HG03108 (cell line): ENCODE results near the gene BOD1L2.
A peak's percentile ranks its signal among the peaks of the same experiment; 100 is the strongest.

ENCODE experiments used
- ATAC-seq: cut with Tn5 transposase; IDR thresholded peaks from one replicate; pipeline ENCODE4 v1.9.1; 2021; ENCODE audit warnings: moderate library complexity; ENCODE audit not compliant: unreplicated experiment

Gene BOD1L2

DNA sequence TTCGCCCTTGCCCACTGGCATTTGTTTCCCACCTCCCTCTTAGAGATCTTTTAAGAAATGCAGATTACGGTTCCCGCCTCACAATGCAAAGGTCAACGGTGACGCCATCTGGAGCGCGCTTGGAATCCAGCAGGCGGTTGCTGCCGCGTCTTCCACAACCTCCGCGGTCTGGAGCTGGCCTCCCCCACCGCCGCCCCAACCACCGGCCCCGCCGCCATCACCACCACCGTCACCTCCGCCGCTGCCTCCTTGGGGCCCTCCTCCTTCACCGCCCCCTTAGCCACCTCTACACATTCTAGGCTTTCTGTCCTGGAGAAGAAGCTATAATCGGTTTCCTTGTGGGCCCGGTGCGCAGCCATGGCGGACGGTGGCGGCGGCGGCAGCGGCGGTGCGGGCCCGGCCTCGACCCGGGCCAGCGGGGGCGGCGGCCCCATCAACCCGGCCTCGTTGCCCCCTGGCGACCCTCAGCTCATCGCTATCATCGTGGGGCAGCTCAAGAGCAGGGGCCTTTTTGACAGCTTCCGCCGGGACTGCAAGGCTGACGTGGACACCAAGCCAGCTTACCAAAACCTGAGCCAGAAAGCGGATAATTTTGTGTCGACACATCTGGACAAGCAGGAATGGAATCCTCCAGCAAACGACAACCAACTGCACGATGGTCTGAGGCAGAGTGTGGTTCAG is at the start of gene BOD1L2:
Gene BOD1L2 (plus strand): TSS at position 132 of the 681 bp plus-strand sequence. CDS start 226 bp downstream, at position 358.
- ATAC-seq, result no peak

- no peak for ATAC-seq
These were observed 39.6 kb upstream of the BOD1L2 start for GRCh38 chr18:57107140-57107832.

- ATAC-seq, result no peak
These were observed 36.6 kb upstream of the BOD1L2 start for GRCh38 chr18:57110290-57110689.

GRCh38 chr18:57113799-57114420 is 33.0 kb upstream of the BOD1L2 start:
- ATAC-seq, result no peak

DNA sequence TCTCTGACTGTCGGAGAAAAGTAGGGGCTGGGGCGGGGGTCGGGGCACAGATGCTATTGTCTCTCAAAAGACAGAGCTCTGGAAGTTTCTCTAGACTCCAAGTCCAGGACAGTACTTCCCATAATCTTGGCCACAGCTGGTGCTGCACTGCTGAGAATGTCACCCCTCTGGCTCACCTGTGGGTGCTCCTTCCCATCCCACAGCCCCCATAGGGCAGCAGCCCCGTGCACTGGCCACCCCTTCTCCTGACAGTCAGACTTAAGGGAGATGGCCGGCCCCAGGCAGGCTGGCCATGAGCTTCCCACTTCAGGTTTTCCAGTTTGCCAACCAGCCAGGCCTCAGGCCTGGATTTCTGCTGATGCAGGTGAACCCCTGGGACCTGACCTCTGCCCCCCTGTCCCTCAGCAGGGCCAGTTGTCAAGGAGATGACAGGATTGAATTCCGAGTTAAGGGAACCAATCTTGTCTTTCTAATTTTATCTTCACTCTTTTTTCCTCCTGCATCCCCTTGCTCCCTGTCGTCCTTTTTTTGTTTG is 30.2 kb upstream of the BOD1L2 start:
- no peak for ATAC-seq

GRCh38 chr18:57121542-57122112 is 25.3 kb upstream of the BOD1L2 start:
- ATAC-seq, result no peak

GRCh38 chr18:57122936-57123510 is 23.9 kb upstream of the BOD1L2 start:
- ATAC-seq, result no peak

DNA sequence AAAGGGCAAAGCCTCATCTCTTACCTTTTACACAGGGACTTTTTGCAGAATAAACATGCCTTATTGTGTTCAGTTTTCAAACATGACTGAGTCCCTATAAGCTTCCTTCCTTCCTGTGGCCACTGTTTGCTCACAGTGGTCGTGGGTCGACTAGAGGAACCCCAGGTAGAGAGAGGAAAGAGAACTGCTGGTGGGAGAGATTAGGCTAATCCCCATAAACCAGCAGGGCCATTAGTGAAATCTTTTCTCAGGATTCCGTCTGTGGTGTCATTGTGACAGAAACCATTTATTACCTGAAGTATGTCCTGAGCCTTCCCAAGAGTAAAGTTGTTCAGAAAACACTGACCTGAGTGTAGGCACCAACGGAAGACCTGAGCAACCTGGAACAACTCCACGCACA is 21.3 kb upstream of the BOD1L2 start:
- ATAC-seq, result no peak

GRCh38 chr18:57128220-57128932 is 18.5 kb upstream of the BOD1L2 start:
- ATAC-seq, result no peak

DNA sequence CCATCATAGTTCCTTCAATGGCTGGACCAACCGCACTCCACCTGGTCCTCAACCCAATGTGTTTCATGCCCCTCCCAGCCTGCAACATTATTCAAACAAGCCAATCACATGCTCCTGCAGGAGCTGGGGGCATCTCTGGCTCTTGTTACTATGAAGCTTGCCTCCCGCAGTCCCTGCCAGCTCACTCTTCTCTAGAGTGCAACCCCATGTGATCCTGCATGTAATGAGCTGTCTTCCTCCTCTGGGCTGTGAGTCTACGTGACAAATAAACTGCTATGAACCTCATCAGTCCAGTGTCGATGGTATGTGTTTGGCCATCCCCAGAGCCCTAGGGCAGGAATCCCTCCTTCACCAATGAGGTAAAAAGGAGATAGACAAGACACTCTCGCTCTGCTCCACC is 15.8 kb upstream of the BOD1L2 start:
- ATAC-seq, result no peak

GRCh38 chr18:57131782-57132181 is 15.1 kb upstream of the BOD1L2 start:
- ATAC-seq, result no peak

- no peak for ATAC-seq
These were observed 12.2 kb upstream of the BOD1L2 start for GRCh38 chr18:57134618-57135135.

- ATAC-seq, result no peak
These were observed 11.2 kb upstream of the BOD1L2 start for GRCh38 chr18:57135699-57136098.

DNA sequence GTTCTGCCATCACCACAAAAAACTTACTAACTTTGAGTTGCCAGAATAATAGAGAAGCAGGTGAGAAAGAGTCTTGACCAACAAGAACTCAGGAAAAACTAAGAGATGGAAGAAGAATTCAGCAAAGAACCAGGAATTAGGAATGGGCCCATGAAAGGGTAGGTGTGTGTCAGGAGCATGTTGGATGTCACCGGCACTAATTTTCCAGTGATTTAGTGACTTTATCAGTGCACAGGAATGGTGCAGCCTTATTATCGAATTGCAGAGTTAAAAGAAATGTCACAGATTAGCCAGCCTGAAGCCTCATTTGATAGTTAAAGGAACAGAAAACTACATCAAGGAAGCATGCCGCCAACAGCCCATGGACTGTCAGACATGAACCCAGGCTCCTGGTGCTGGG is 9.0 kb upstream of the BOD1L2 start:
- ATAC-seq, result no peak

- ATAC-seq, result no peak
These were observed 5.4 kb upstream of the BOD1L2 start for GRCh38 chr18:57141208-57142129.

- no peak for ATAC-seq
These were observed 4.6 kb upstream of the BOD1L2 start for GRCh38 chr18:57142324-57142723.

- no peak for ATAC-seq
These were observed 3.6 kb upstream of the BOD1L2 start for GRCh38 chr18:57143265-57143664.

- ATAC-seq, result peak; percentile 44
These were observed 1.4 kb downstream of the BOD1L2 start for GRCh38 chr18:57148263-57148662.

- no peak for ATAC-seq
These were observed 2.2 kb downstream of the BOD1L2 start for GRCh38 chr18:57149051-57149450.
